Stimulated activated CD8-positive, alpha-beta memory T cell treated with anti-CD3 and anti-CD28 coated beads, Interleukin-2, amount 100 ng/mL, for 1 hour (primary cell): Measurements from ENCODE around the gene TUBB2B.
"Not testable (repeated sequence)": the region's sequence is repeated elsewhere in the genome, so short reads cannot be mapped to it uniquely, and the experiment has no call there.

Source experiments
- DNase-seq, 2 donors: peaks; one replicate each; pipeline ENCODE4 v3.0.0-alpha.2; 2020; ENCODE audit warnings: low read depth in 2 of 2

Gene TUBB2B

DNA sequence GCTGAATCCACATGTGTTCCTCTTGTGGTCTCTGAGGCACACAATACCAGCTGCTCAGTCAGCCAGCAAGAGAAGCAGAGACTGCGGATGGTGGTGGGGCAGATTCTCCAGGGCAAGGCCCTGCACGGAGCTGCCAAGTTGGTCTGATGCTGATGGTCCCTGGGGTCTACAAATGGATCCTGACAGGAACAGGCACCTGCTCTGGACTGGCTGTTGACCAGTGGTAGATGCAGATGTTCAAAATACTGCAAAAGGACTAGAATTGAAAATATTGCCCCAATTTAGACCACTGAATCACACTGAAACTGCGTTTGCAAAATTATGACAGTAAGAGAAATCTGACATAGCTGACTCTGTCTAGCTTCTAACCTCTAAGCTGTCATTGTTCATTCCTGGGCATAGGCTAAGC is 40.5 kb downstream of the TUBB2B start:
- DNase-seq, result no peak

DNA sequence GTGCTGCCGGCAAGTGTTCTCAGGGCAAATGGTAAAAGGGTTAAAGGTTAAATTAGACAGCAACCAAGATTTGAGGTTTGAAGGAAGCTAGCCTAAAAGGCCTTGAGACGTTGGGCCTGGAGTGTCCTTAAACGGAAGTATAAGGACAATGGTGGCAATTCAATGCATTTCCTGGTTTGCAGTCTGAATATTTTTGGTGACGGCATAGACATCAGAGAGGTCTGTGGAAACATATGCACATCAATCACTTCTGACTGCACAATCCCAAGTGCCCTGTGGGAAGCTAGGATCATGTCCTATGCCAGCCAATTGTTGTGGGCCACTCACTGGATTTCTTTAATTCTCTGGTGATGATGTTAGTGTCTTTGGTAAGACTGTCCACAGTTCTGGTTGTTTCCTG is 44.4 kb downstream of the TUBB2B start:
- no peak for DNase-seq

DNA sequence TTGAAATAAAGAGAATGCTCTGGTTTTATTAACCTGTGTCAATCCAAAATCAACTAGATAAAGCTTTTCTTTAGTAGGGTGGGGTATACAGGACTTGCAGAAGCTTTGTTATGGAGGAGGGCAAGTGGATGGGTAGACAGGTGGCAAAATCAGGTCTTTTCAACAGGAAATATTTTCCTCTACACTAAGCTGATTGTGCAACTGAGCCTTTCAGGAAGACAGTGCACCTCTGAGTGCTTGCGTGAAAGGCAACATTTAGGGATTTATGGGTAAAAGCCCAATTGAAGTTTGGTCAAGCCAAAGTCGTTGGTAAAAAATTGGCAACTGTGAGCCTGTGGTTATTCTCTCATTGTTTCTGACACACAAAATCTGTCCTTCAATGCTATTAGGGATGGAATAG is 46.3 kb downstream of the TUBB2B start:
- no peak for DNase-seq

DNA sequence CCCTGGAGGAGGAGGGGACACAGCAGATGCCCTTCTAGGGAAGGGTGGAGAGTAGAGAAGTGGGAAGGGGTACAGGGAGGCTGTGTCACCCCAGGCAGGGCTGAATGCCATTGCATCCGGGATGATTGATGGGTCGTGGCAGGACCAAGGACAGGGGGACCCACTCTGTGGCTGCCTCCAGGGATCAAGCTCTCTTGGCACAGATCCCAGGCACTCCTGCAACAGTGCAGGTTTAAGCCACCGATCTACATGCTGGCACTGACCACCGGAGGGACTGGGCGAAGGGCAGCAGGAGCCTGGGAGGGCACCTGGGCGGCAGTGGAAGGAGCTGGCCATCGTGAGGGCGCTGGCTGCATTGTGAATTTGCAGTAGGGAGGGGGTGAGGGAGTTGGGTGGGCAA is 47.5 kb downstream of the TUBB2B start:
- not testable (repeated sequence) for DNase-seq

DNA sequence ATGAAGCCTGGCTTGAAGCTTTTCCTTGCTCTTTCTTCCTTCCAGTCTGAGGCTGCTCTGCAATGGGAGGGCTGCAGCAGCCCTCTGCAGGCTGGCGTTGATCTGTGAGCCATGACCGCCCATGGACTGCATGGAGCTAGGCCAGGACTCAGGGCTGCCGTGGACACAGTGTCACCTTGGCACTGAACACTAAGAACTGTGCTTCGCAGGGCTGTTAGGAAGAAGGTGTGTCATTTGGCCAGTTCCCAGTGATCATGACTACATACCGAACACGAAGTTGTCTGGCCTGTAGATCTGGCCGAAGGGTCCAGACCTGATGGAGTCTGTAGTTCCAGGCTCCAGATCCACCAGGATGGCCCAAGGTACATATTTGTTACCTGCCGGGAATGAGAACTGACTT is 48.8 kb downstream of the TUBB2B start:
- DNase-seq, result not testable (repeated sequence)

DNA sequence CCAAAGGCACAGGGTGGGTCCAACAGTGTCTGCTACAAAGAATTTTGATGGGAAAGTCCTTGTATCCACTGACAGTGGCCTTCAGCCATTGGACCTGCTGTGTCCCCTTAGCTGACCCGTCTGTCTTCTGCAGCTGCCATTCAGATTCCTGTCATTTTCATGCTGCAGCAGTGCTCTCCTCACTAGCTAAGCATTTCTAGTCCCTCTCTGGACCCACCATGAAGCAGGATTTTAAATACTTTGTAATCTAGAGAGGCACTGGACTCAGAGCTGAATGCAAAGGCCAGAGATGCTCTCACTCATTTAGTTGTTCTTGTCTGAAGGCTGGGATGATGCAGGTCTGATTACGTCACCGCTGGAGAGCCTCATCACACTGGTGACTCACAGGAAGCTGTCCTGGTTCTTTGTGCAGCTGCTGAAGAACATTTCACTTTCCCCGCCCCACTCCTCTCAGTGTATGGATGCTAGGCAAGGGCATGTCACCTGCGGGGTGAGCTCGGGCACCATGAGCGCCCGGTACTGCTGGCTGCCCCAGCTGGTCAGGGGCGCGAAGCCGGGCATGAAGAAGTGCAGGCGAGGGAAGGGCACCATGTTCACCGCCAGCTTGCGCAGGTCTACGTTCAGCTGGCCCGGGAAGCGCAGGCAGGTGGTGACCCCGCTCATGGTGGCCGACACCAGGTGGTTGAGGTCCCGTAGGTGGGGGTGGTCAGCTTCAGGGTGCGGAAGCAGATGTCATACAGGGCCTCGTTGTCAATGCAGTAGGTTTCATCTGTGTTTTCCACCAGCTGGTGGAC is 50.7 kb downstream of the TUBB2B start:
- no peak for DNase-seq

DNA sequence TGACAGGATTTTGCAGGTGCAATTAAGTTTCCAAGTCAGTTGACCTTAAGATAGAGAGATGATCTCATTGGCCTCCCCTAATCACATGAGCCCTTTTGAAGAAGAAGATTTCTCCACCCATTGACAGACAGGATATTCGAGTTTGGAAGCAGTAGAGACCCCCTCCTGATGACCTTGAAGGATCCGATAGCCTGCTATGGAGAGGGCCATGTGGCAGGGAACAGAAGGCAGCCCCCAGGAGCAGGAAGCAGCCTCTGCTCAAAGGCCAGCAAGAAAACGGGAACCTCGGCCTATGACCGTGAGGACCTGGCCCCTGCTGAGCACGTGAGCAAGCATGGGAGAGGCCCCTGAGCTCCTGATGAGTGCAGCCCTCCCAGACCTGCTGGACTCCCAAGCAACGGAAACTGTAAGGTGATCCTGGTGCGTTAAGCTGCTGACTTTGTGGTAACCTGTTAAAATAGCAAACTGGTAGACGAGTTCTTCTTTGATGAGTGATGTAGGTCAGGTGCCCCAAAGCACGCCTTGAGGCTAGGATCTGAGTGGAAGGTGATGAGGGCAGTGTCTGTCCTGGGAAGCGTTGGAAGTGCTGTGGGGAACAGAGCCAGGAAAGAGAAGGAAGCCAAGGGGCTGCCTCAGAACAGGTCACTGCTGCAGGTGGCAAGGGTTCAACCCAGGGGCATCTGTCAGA is 51.6 kb downstream of the TUBB2B start:
- no peak for DNase-seq
